OCI-LY1 (cell line): ENCODE results near the gene BHLHE40.
A peak's percentile ranks its signal among the peaks of the same experiment; 100 is the strongest.

Experiments used
- H2AFZ ChIP-seq: fragments of 200-600 bp; sonication (generic), shearing (Covaris generic); 2 replicates; pipeline ENCODE4 v1.6.0; 2014; ENCODE audit warnings: antibody characterized with exemption, mild to moderate bottlenecking, low read length
- H3F3A ChIP-seq: fragments of 200-600 bp; sonication (generic), shearing (Covaris generic); 2 replicates; pipeline ENCODE4 v1.6.0; 2014; ENCODE audit warnings: mild to moderate bottlenecking, antibody characterized with exemption, low read length, moderate library complexity; ENCODE audit not compliant: insufficient read depth
- H3K27ac ChIP-seq: fragments of 200-600 bp; sonication (generic); 2 replicates; pipeline ENCODE4 v1.5.1; 2014; ENCODE audit warnings: low read length, mixed run types, mild to moderate bottlenecking, low read depth; ENCODE audit not compliant: poor library complexity, severe bottlenecking
- H3K27me3 ChIP-seq: fragments of 200-600 bp; sonication (generic); 2 replicates; pipeline ENCODE4 v1.6.0; 2014; ENCODE audit warnings: antibody characterized with exemption, mild to moderate bottlenecking, low read length, moderate library complexity; ENCODE audit not compliant: insufficient read depth
- H3K36me3 ChIP-seq: fragments of 200-600 bp; sonication (generic); 2 replicates; pipeline ENCODE4 v1.6.1; 2014; ENCODE audit warnings: mild to moderate bottlenecking, antibody characterized with exemption, low read length, moderate library complexity, mixed read lengths; ENCODE audit not compliant: insufficient read depth
- H3K4me1 ChIP-seq: fragments of 200-600 bp; sonication (generic); 2 replicates; pipeline ENCODE4 v1.5.1; 2014; ENCODE audit warnings: mild to moderate bottlenecking, low read length, moderate library complexity; ENCODE audit not compliant: insufficient read depth, severe bottlenecking
- H3K4me2 ChIP-seq: fragments of 200-600 bp; sonication (generic), shearing (Covaris generic); 2 replicates; pipeline ENCODE4 v1.6.1; 2014; ENCODE audit warnings: low read length
- H3K4me3 ChIP-seq: fragments of 200-600 bp; sonication (generic); 2 replicates; pipeline ENCODE4 v1.5.1; 2014; ENCODE audit warnings: low read length, low read depth, mild to moderate bottlenecking, mixed read lengths; ENCODE audit not compliant: poor library complexity, severe bottlenecking
- H3K79me2 ChIP-seq: fragments of 200-600 bp; shearing (Covaris generic); 2 replicates; pipeline ENCODE4 v1.6.1; 2016; ENCODE audit warnings: mixed run types, low read length, mixed read lengths; ENCODE audit not compliant: insufficient read depth
- H3K9ac ChIP-seq: fragments of 200-600 bp; sonication (generic), shearing (Covaris generic); 2 replicates; pipeline ENCODE4 v1.6.1; 2014; ENCODE audit warnings: mild to moderate bottlenecking, low read length, mixed read lengths
- H3K9me2 ChIP-seq: fragments of 200-600 bp; sonication (generic), shearing (Covaris generic); 2 replicates; pipeline ENCODE4 v1.6.1; 2014; ENCODE audit warnings: low read depth, mild to moderate bottlenecking, low read length, mixed read lengths
- H3K9me3 ChIP-seq: fragments of 200-600 bp; shearing (Covaris generic); 2 replicates; pipeline ENCODE4 v1.6.1; 2014; ENCODE audit warnings: low read length, mixed read lengths
- H4K20me1 ChIP-seq: fragments of 200-600 bp; sonication (generic), shearing (Covaris generic); 2 replicates; pipeline ENCODE4 v1.6.0; 2016; ENCODE audit warnings: mild to moderate bottlenecking, low read length; ENCODE audit not compliant: insufficient read depth
- EZH2 ChIP-seq: fragments of 200-600 bp; sonication (generic), shearing (Covaris generic); IDR thresholded peaks from 2 replicates; pipeline ENCODE4 v1.8.0; 2017; ENCODE audit warnings: borderline replicate concordance, mixed run types, mild to moderate bottlenecking, antibody characterized with exemption, low read length, moderate library complexity, mixed read lengths
- TF ChIP-seq, protein P1 (sequence below): fragments of 200-600 bp; sonication (generic), shearing (Covaris generic); IDR thresholded peaks from 2 replicates; pipeline ENCODE4 v1.5.1; 2017; ENCODE audit warnings: mild to moderate bottlenecking, antibody characterized with exemption, low read length, moderate library complexity, mixed read lengths

BHLHE40 gene

DNA sequence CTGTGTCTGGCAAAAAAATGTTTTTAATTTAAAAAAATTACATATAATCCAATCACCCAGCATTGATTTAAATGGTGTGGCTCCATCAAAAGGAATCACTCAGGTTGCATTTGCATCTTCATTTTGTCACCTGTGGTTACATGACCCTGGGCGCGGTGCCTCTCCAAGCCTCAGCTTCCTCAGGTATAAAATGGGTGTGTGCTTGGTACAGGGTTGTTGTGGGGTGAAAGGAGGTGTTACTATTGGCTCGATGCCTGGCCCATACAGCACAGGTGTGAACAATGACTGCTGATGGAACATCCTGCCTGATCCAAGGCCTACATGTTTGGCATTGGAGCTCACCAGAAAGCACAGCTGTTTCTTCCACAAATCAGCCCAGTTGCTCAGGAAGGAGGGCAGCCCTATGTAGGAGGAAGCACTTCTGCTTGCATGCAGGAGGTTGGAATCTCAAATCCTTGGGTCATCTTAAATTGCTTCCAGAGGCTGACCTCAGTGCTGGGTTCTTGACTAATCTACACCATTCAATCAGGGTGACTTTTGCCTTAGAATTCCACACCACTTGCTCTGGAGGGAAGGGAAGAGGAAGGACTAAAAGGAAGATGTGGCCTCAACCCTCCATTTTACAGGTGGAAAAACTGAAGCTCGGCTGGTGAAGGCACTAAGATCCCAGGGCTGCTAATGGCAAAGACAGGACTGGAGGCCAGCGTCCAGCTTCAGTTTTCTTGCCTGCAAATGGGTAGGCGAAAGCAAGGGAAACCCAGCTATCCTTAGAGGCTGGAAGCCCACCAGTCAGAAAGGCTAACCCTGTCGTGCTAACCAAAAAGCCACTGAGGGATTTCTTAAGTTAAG is 31.7 kb downstream of the BHLHE40 start:
- Histone ChIP-seq H3K4me1 (peaks cover 10% of the 10 kb centered on the region), H3K27ac (no peak overlapping the region)

DNA sequence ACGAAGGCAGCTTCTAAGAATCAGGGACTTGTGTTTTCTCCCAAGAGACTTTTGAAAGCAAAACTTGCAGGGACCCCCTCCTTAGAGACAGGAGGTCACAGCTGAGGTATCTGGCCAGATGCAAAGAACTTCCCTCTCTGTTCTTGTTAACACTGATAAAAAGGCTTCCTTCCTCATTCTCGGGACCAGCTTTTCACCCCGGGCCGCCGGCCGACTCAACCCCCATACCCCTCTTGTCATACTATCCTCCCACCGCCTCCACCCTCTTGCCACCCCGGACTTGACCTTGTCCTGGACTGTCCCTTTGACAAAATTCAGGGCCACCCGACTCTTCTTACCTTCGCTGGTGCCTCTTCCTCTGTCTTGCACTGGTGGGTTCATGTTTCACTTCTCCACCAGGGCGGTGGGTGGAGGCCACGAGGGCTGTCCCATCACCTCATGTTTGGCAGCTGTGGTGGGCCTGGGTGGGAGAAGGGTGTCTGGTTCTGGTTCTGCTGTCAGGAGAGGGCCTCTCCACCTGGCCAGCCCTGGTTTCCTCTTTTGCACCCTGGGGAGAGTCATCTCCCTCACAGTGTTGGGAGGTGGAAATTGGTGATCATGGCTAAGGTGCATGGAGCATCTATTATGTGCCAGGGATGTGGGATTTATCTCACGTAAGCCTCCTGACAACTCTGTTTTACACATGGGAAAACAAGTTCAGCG is 32.5 kb downstream of the BHLHE40 start:
- TF ChIP-seq, protein P1, sequence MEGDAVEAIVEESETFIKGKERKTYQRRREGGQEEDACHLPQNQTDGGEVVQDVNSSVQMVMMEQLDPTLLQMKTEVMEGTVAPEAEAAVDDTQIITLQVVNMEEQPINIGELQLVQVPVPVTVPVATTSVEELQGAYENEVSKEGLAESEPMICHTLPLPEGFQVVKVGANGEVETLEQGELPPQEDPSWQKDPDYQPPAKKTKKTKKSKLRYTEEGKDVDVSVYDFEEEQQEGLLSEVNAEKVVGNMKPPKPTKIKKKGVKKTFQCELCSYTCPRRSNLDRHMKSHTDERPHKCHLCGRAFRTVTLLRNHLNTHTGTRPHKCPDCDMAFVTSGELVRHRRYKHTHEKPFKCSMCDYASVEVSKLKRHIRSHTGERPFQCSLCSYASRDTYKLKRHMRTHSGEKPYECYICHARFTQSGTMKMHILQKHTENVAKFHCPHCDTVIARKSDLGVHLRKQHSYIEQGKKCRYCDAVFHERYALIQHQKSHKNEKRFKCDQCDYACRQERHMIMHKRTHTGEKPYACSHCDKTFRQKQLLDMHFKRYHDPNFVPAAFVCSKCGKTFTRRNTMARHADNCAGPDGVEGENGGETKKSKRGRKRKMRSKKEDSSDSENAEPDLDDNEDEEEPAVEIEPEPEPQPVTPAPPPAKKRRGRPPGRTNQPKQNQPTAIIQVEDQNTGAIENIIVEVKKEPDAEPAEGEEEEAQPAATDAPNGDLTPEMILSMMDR = no peak
- TF ChIP-seq EZH2 = no peak
- no peak overlapping the region for H2AFZ ChIP-seq
- H3K9me3 ChIP-seq = no peaks in the 10 kb centered on the region
- no peaks in the 10 kb centered on the region for H4K20me1 ChIP-seq
- no peak overlapping the region for H3K4me3 ChIP-seq
- no peaks in the 10 kb centered on the region for H3K79me2 ChIP-seq
- H3K27ac ChIP-seq = no peak overlapping the region
- no peaks in the 10 kb centered on the region for H3K36me3 ChIP-seq
- H3K27me3 ChIP-seq = peaks cover 4% of the 10 kb centered on the region; the same call in 1 of the 2 replicates
- H3K4me2 ChIP-seq = peak overlapping the region; percentile 34; the same call in 1 of the 2 replicates
- H3K4me1 ChIP-seq = peaks cover 10% of the 10 kb centered on the region
- no peak overlapping the region for H3K9ac ChIP-seq
- no peaks in the 10 kb centered on the region for H3F3A ChIP-seq
- no peaks in the 10 kb centered on the region for H3K9me2 ChIP-seq

More for the DNA sequence above, 31.7 kb downstream of the BHLHE40 start:
- Histone ChIP-seq H3K9me2 (no peaks in the 10 kb centered on the region), H3K36me3 (no peaks in the 10 kb centered on the region), H3F3A (no peaks in the 10 kb centered on the region), H2AFZ (no peak overlapping the region), H4K20me1 (no peaks in the 10 kb centered on the region), H3K9ac (no peak overlapping the region), H3K4me3 (no peak overlapping the region), H3K9me3 (no peaks in the 10 kb centered on the region), H3K4me2 (no peak overlapping the region; the same call in 1 of the 2 replicates), H3K79me2 (no peaks in the 10 kb centered on the region), H3K27me3 (peaks cover 4% of the 10 kb centered on the region; the same call in 1 of the 2 replicates)
- TF ChIP-seq EZH2 = no peak
- TF ChIP-seq, protein P1 = no peak

DNA sequence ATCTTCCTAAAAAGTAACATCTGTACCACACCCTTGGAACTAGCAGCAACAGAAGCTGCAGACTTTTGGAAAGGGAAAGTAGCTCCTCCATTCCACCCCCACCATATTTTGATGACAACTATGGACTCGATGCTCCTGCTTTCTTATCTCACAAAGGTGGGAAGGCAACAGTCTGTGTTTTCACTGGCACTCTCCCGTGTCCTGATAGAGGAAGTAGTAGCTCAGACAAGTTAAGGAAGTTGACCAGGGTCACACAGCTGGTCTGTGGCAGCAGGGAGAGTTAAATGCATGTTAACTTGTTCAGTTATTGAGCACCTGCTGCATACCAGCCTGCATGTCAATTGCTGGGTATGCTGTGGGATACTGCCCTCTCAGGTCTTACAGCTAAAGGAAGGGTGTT is 33.1 kb downstream of the BHLHE40 start:
- Histone ChIP-seq H3K79me2 (no peaks in the 10 kb centered on the region), H3K4me2 (no peak overlapping the region), H3K27ac (no peak overlapping the region), H3K4me3 (no peak overlapping the region), H3K9me2 (no peaks in the 10 kb centered on the region), H3K9me3 (no peaks in the 10 kb centered on the region), H3K27me3 (peaks cover 4% of the 10 kb centered on the region; the same call in 1 of the 2 replicates), H3K9ac (no peak overlapping the region), H3F3A (no peaks in the 10 kb centered on the region), H4K20me1 (no peaks in the 10 kb centered on the region), H3K36me3 (no peaks in the 10 kb centered on the region), H3K4me1 (peaks cover 10% of the 10 kb centered on the region), H2AFZ (no peak overlapping the region)
- TF ChIP-seq EZH2 = no peak
- TF ChIP-seq, protein P1 = no peak
